Astrocyte of the spinal cord (primary cell): ENCODE data around the gene TTC6.

ENCODE experiments used
- DNase-seq: peaks from one replicate; pipeline ENCODE4 v3.0.0; 2011; ENCODE audit warnings: low read depth, low spot score
- H3K4me3 ChIP-seq: 2 replicates; pipeline ENCODE4 v1.5.1; 2011; ENCODE audit warnings: low read depth, mild to moderate bottlenecking, low read length, moderate library complexity
- in situ Hi-C: cut with HindIII; loops from 2 replicates; pipeline ENCODE4 v1.10.0; 2017; ENCODE audit warnings: low sequenced_read_pairs
- TF ChIP-seq, protein P1 (sequence below): IDR thresholded peaks from 2 replicates; pipeline ENCODE4 v1.5.1; 2012; ENCODE audit warnings: low read depth, mild to moderate bottlenecking, low read length, inconsistent platforms

Gene TTC6

DNA sequence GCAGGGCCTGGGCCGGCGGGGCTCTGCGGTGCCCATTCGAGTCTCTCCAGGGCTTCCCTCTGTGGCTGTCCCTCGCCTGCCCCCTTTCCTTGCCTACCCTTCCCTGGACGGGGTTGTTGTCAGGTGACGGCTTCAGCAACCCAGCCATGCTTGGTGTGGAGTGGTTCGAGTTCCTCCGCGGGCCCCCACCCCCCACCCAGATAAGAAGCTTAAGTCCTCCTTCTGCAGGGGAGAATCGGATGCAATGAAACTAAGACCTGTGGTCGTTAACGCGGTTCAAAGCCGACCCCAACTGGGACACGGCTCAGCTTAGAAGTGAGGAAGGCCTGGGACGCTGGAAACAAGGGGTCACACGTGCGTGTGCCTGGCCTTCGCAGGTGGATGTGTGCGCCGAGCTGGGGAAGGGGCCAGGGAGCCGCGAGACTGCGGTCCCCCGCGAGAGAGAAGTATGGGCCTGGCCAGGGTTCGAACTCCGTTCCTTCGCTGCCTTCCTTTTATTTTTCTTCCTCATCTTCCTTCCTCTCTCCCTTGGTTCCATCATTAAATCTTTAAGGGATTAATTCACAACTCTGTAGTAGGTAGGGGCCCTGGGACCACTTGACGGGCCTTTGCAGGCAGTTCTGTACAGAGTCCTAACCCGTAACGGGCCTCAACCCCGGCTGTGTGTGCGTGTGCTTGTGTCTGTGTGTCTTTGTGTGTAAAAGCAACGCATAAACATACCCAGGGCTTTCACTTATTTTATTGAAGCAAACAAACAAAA lies 3.5 kb downstream of the TTC6 start:
- in situ Hi-C loops: no loop called here
- no peak for DNase-seq
- TF ChIP-seq, protein P1, sequence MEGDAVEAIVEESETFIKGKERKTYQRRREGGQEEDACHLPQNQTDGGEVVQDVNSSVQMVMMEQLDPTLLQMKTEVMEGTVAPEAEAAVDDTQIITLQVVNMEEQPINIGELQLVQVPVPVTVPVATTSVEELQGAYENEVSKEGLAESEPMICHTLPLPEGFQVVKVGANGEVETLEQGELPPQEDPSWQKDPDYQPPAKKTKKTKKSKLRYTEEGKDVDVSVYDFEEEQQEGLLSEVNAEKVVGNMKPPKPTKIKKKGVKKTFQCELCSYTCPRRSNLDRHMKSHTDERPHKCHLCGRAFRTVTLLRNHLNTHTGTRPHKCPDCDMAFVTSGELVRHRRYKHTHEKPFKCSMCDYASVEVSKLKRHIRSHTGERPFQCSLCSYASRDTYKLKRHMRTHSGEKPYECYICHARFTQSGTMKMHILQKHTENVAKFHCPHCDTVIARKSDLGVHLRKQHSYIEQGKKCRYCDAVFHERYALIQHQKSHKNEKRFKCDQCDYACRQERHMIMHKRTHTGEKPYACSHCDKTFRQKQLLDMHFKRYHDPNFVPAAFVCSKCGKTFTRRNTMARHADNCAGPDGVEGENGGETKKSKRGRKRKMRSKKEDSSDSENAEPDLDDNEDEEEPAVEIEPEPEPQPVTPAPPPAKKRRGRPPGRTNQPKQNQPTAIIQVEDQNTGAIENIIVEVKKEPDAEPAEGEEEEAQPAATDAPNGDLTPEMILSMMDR: no peak
- H3K4me3 ChIP-seq: no peak overlapping the region

GRCh38 chr14:37599507-37600368 lies 4.3 kb downstream of the TTC6 start:
- TF ChIP-seq, protein P1: no peak
- no peak for DNase-seq
- in situ Hi-C loops: no loop called here
- no peak overlapping the region for H3K4me3 ChIP-seq

- in situ Hi-C loops: no loop called here
- no peak for DNase-seq
- no peak overlapping the region for H3K4me3 ChIP-seq
- TF ChIP-seq, protein P1: no peak
Observed at GRCh38 chr14:37600880-37601741, 5.7 kb downstream of the TTC6 start.

- in situ Hi-C loops: no loop called here
- TF ChIP-seq, protein P1: no peak
- DNase-seq: no peak
Observed at GRCh38 chr14:37601865-37602264, 6.4 kb downstream of the TTC6 start.

DNA sequence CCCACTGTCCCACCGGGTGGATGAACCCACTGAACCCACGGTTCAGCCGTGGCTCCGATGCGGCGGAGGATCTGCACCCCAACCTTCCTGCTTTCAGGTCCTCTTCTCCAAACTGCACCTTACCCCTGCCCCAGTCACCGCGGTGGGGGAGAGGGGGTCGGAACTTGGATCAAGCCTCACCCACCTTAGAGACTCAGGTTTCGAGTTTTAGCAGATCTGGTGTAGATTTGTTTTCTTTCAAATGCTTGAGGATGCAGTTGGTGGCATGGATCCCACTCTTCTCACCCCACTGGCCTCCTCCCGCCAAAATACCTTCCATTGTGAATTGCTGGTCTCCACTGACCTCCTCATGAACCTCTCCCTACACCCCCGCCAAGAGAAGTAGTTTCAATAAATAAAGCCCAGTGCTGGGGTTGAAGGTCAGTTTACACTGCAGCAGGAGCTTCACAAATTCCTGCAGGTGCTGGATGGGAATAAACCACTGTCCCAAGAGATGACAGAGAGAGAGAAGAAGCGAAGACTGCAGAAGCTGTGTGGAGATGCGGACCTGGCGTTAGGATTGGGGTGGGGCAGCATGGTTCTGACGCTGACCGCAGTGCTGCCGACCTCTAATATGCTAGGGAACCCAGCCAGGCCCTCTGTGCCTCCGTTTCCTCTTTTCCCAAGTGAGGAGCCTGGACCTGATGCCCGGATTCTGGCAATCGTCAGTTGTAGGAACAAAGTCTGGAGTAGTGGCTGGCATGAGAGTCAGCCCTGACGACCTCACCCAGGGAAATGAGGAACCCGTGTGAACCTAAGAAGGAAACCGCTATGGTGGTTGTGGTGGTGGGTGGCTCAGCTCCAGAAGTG lies 7.4 kb downstream of the TTC6 start:
- no peak overlapping the region for H3K4me3 ChIP-seq
- in situ Hi-C loops: no loop called here
- DNase-seq: no peak
- TF ChIP-seq, protein P1: no peak

More at GRCh38 chr14:37601865-37602264, 6.4 kb downstream of the TTC6 start:
- H3K4me3 ChIP-seq: no peak overlapping the region
